ENCODE results near the gene LRRC74B.

DNA sequence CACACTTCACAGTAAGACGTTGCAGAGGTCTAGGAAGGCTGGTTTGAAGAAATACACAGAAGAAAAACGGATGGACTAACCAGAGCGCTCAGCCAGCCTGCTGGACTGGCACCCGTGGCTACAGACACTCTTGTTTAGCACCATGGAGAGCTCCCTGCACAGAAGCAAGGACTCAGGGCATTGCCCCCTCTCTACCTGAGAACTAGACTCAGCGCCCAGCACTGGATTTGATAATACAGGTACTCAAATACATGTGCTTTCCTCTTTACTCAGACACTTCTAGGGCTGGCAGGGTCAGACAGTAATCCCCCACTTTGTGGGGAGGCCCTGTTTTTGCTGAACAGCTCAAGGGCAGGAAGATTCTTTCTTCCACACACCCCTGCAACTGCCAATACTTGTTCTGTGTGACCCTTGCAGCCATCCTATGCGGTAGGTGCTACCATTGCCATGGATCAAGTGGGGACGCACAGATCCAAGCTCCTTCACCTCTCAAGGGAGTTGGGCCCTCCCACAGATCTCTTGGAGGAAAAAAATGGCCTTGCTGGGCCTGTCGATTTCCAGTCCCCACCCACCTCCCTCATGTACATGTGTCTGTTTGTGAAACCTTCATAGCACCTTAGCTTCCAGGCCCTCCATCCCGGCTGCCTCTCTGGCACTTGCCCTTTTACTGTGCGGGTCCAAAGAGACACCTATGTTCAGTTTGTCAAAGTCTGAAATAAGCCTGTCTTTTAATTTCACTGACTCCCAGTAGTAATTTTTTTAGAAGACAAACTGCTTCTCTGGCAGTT is 35.9 kb upstream of the LRRC74B start:
- TF ChIP-seq CTCF (conservative IDR thresholded peaks at IDR 0.05; ENCODE audit: low read depth, low read length) (no peak), EZH2phosphoT487 (IDR thresholded peaks at IDR 0.05; ENCODE audit: borderline replicate concordance, low read length) (no peak), EZH2 (IDR thresholded peaks at IDR 0.05; ENCODE audit: low read length, unreplicated experiment) (no peak)

Data from PC-3 (cell line).